ENCODE results near the gene GYS1.
"Not testable (repeated sequence)": the region's sequence is repeated elsewhere in the genome, so short reads cannot be mapped to it uniquely, and the experiment has no call there.

The GYS1 gene

GRCh38 chr19:48993175-48994034 is at the start of gene GYS1, which contains the start of gene RUVBL2:
TSS of gene GYS1 (minus strand) at chr19:48993309. CDS start at chr19:48993112, 197 bp downstream.
TSS of gene RUVBL2 (plus strand) at chr19:48993887. CDS start at chr19:48993912, 25 bp downstream.
- peak; percentile 99 to 100 for DNase-seq

- DNase-seq = not testable (repeated sequence)
These were observed 49.6 kb upstream of the GYS1 start for GRCh38 chr19:49042666-49043065.

GRCh38 chr19:49042177-49042576 is 49.1 kb upstream of the GYS1 start:
- DNase-seq = no peak

- DNase-seq = not testable (repeated sequence)
These were observed 46.6 kb upstream of the GYS1 start for GRCh38 chr19:49039736-49040135.

GRCh38 chr19:49038557-49039276 is 45.6 kb upstream of the GYS1 start:
- DNase-seq = not testable (repeated sequence)

- not testable (repeated sequence) for DNase-seq
These were observed 45.0 kb upstream of the GYS1 start for GRCh38 chr19:49038111-49038510.

GRCh38 chr19:49036815-49037214 is 43.7 kb upstream of the GYS1 start, which contains the start of gene CGB1:
TSS of gene CGB1 (minus strand) at chr19:49036895. CDS start at chr19:49036711, 184 bp downstream.
- DNase-seq = peak; percentile 22 to 32

GRCh38 chr19:49031642-49032301 is 38.7 kb upstream of the GYS1 start, which contains the start of gene CGB2:
TSS of gene CGB2 (plus strand) at chr19:49031890. CDS start at chr19:49032096, 206 bp downstream.
- peak; percentile 53 to 64 for DNase-seq

DNA sequence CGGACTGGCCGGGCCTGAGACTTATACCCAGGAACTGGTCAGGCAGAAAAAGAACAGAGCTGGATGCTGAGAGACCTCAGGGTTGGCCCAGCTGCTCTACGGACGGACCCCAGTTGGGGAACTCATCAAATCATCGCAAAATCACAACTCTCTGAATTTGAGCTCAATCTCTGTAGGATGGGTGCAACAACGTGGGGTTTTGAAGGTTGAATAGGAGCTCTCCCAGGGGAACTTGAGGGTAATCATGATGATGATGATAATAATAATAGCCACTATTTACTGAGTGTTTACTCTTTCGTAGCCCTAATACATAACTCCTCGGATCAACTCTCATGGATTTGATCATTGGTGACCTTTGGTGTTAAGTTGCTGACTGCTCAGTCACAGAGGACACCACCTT is 37.2 kb upstream of the GYS1 start:
- DNase-seq = not testable (repeated sequence)

DNA sequence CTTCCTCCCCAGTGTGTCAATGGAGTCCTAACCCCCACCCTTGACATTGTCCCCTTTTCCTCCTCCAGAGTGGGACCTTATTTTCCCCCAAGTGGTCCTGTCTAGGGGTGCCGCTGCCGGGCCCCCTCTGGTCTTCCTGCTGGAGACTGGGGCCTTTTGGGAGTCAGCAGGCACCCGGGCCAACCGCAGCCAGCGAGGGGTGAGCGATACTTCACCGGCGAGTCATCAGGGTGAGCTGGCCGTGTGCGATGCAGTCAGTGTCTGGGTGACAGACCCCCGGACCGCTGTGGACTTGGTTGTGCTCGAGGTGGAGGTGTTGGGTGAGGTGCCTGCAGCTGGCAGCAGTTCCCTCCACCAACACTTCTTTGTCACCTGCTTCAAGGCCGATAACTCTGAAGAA is 36.6 kb upstream of the GYS1 start:
- DNase-seq = not testable (repeated sequence)

GRCh38 chr19:49028686-49029085 is 35.6 kb upstream of the GYS1 start:
- DNase-seq = not testable (repeated sequence)

GRCh38 chr19:49025599-49025998 is 32.5 kb upstream of the GYS1 start:
- not testable (repeated sequence) for DNase-seq

DNA sequence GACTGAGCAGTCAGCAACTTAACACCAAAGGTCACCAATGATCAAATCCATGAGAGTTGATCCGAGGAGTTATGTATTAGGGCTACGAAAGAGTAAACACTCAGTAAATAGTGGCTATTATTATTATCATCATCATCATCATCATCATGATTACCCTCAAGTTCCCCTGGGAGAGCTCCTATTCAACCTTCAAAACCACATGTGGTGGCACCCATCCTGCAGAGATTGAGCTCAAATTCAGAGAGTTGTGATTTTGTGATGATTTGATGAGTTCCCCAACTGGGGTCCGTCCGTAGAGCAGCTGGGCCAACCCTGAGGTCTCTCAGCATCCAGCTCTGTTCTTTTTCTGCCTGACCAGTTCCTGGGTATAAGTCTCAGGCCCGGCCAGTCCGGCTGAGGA is 32.0 kb upstream of the GYS1 start:
- DNase-seq = not testable (repeated sequence)

- DNase-seq = not testable (repeated sequence)
These were observed 31.1 kb upstream of the GYS1 start, which contains the start of gene CGB3 for GRCh38 chr19:49024233-49024632. TSS of gene CGB3 (minus strand) at chr19:49024333. CDS start at chr19:49023971, 362 bp downstream.

- DNase-seq = no peak
These were observed 29.0 kb upstream of the GYS1 start for GRCh38 chr19:49022116-49022515.

DNA sequence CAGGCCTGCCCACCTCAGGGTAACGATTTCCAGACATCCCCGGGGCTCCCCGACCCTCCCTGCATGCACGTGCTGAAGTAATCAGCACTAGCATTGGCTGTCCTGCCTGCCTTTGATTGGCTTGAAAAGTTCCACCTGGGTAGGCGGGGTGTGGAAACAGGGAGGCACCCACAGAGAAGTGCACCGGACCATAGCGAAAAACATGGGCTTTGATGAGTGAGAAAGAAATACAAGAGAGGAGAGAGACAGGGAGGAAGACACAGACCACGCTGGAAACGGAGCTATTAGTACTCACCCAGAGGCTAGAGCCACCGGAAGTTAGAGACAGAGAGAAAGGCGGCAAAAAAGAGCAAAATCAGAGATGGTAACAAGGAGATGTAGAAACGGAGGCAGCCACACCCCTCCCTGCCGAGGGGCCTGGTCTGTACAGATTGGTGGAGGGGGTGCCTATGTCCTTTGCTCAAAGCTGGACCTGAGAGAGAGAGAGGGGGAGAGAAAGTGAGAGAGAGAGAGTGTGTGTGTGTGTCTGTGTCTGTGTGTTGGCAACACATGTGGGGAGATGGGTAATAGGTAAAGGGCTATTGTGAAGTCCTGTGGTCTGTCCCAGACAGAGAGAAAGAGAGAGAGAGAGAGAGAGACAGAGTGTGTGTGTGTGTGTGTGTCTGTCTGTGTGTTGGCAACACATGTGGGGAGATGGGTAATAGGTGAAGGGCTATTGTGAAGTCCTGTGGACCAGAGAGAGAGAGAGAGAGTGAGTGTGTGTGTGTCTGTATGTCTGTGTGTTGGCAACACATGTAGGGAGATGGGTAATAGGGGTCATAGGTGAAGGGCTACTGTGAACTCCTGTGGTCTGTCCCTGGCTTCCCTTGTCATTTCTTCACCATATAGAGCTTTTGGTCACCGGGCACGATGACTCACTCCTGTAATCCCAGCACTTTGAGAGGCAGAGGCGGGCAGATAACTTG is 28.1 kb upstream of the GYS1 start:
- no peak for DNase-seq

GRCh38 chr19:49020342-49020741 is 27.2 kb upstream of the GYS1 start:
- no peak for DNase-seq

DNA sequence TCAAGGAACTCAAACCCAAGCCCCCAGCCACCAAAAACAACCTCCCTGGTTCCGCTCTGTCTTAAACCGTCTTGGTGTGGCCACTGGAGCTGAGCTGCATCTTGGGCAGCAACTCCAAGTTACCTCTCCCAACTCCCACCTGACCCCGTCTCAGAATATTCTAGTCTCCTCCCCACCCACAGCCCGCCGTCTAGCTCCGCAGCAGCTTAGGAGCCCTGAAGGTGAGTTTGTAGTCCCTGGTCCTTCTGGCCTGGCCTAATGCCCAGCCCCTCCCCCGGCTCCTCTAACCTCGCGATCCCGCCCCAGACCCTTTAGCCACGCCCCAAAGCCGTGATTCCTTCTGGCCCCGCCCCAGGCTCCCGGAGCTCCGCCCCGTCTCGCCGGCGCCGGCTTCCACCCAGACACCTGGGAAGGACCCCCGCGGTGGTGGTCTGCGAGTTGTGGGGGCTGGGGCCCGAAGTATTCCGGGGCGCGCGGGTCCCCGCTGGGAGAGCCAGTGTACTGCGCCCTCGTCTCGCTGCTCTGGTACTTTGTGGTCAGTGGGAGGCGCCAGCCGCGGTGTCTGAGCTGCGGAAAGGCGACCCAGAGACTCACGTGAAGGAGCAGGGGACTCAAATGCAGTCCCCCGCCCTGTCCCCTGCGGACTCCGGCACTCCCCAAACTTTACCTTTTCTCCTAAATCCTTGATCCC is 26.3 kb upstream of the GYS1 start:
- peak; percentile 70 to 72 for DNase-seq

- DNase-seq = peak in 1 of 2 donors; percentile 19
These were observed 25.5 kb upstream of the GYS1 start for GRCh38 chr19:49018388-49019241.
